Activated naive CD4-positive, alpha-beta T cell treated with anti-CD3 and anti-CD28 coated beads for 36 hours (primary cell): ENCODE measurements around the gene FSTL5. TPM values are rescaled to one million over a fixed set of nuclear protein-coding genes. Genes with fewer than 3 reads are reported as not detected.
"Not testable (repeated sequence)": the region's sequence is repeated elsewhere in the genome, so short reads cannot be mapped to it uniquely, and the experiment has no call there.

Experiments
- CTCF ChIA-PET: fragments of 350-600 bp; sonication (Branson Sonifier 250); formaldehyde crosslinking; loops from one replicate; lab custom pipeline; 2021; ENCODE audit warnings: antibody characterized with exemption; lab: Charles Lee
- DNase-seq: peaks from one replicate; pipeline ENCODE4 v3.0.0-alpha.2; 2020
- H3K27ac Mint-ChIP-seq: one replicate; pipeline ENCODE4 v1.8.0; 2021; ENCODE audit warnings: mild to moderate bottlenecking, mixed read lengths
- H3K27me3 Mint-ChIP-seq: one replicate; pipeline ENCODE4 v1.8.0; 2021; ENCODE audit warnings: low read depth, mixed read lengths
- H3K36me3 Mint-ChIP-seq: one replicate; pipeline ENCODE4 v1.8.0; 2021; ENCODE audit warnings: low read depth, mixed read lengths
- H3K4me1 Mint-ChIP-seq: one replicate; pipeline ENCODE4 v1.8.0; 2021; ENCODE audit warnings: low read depth, mixed read lengths
- H3K4me3 Mint-ChIP-seq: one replicate; pipeline ENCODE4 v1.8.0; 2021; ENCODE audit warnings: mild to moderate bottlenecking, moderate library complexity, mixed read lengths
- H3K9me3 Mint-ChIP-seq: one replicate; pipeline ENCODE4 v1.8.0; 2021; ENCODE audit warnings: mixed read lengths
- intact Hi-C: fragments of 100-400 bp; cut with micrococcal nuclease; formaldehyde crosslinking; loops from one replicate; pipeline ENCODE4 v1.15.1; 2023
- total RNA-seq, 2 experiments: library from RNA; stranded (reverse); gene quantifications; one replicate each; pipeline ENCODE4 v1.2.3, GENCODE V29; 2021

Gene FSTL5
- total RNA-seq, 2 experiments from 2014 or later: not detected

GRCh38 chr4:162140051-162140683, 23.6 kb downstream of the FSTL5 start:
- DNase-seq: no peak
- Mint-ChIP-seq H3K9me3 (peaks cover 6% of the 10 kb centered on the region), H3K27me3 (no peaks in the 10 kb centered on the region), H3K4me1 (no peaks in the 10 kb centered on the region), H3K4me3 (no peak overlapping the region), H3K36me3 (no peaks in the 10 kb centered on the region), H3K27ac (no peak overlapping the region)
- CTCF ChIA-PET: no interaction called here
- intact Hi-C loops: no loop called here

GRCh38 chr4:162139412-162139811, 24.4 kb downstream of the FSTL5 start:
- no peaks in the 10 kb centered on the region for H3K36me3 Mint-ChIP-seq
- H3K27ac Mint-ChIP-seq: no peak overlapping the region
- CTCF ChIA-PET: no interaction called here
- peaks cover 6% of the 10 kb centered on the region for H3K9me3 Mint-ChIP-seq
- no peaks in the 10 kb centered on the region for H3K27me3 Mint-ChIP-seq
- DNase-seq: no peak
- intact Hi-C loops: no loop called here
- no peak overlapping the region for H3K4me3 Mint-ChIP-seq
- no peaks in the 10 kb centered on the region for H3K4me1 Mint-ChIP-seq

- no peak overlapping the region for H3K27ac Mint-ChIP-seq
- H3K36me3 Mint-ChIP-seq: no peaks in the 10 kb centered on the region
- no peaks in the 10 kb centered on the region for H3K4me1 Mint-ChIP-seq
- intact Hi-C loops: no loop called here
- DNase-seq: no peak
- no peak overlapping the region for H3K4me3 Mint-ChIP-seq
- H3K27me3 Mint-ChIP-seq: no peaks in the 10 kb centered on the region
- peaks cover 3% of the 10 kb centered on the region for H3K9me3 Mint-ChIP-seq
- CTCF ChIA-PET: no interaction called here
Measured at GRCh38 chr4:162131256-162131655, 32.5 kb downstream of the FSTL5 start.

DNA sequence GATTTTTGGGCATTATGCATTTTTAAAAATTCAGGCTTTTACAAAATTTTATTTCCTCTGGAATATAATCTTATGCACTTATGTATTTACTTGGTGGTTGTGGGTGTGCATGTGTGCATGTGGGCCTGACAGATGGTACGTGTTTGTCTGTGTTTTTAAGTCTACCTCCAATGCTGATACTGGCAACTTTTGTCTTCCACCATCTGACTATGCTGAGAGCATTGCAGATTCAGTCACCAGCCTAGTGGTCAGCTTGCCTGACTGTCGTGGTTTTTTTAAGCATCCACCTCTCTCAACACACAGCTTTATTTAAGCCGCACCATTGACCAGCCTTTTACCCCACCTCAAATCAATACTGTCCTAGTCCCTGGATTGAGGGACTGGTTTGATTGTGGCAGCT, 37.1 kb downstream of the FSTL5 start:
- intact Hi-C loops: no loop called here
- Mint-ChIP-seq H3K9me3 (no peaks in the 10 kb centered on the region), H3K36me3 (no peaks in the 10 kb centered on the region), H3K27ac (no peak overlapping the region), H3K4me3 (no peak overlapping the region), H3K27me3 (no peaks in the 10 kb centered on the region), H3K4me1 (no peaks in the 10 kb centered on the region)
- no peak for DNase-seq
- CTCF ChIA-PET: no interaction called here

DNA sequence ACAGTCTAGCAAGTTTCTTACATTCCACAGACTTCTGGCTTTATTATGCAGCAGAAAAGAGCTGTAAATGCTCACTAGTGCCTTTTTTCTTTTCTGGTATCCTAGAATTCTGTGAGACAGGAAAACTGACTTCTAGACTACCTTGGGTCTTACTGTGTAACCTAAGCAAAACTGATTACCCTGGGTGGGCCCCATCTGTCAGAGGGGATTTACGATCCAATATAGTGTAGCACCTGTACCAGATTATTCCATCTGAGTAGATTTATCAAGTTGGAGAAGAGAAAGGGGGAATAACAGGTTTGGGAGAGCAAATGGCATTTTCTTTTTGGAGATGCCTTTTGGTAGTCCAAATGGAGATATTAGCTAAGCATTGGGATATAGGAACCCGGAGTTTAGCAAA, 46.7 kb downstream of the FSTL5 start:
- CTCF ChIA-PET: no interaction called here
- H3K27me3 Mint-ChIP-seq: no peaks in the 10 kb centered on the region
- no peaks in the 10 kb centered on the region for H3K4me1 Mint-ChIP-seq
- H3K27ac Mint-ChIP-seq: no peak overlapping the region
- intact Hi-C loops: no loop called here
- DNase-seq: no peak
- peaks cover 2% of the 10 kb centered on the region for H3K9me3 Mint-ChIP-seq
- no peak overlapping the region for H3K4me3 Mint-ChIP-seq
- H3K36me3 Mint-ChIP-seq: no peaks in the 10 kb centered on the region

DNA sequence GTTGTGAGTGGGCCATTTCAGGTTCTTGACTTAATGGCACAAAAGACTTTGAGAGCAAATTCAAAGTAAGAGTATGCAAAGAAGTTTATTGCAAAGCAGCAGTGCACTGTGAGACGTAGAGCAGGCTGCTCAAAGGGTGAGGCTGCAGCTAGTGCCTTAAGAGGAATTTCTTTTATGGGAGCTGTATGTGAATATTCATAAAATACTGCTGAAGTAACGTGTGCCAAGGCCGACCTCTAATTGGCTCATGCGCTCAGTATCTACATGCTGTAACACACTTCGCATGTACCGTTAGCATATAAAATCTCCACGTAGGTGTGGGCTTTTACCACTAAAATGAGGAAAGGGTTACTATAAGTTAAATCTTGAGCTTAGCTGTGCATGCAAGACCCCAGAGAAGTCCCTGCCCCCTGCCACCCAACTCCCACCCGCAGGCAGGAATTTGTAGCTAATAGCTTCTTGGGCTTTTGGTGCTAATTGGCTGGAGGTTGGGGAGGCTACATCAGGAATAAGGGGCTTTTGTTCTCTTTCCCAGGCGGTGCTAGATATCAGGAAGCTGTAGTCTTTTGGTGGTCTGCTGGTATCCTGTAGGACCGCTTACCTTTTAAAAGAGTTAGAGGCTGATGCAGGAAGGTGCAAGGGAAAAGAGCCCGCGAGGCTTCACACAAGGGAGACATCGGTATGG, 47.6 kb downstream of the FSTL5 start:
- Mint-ChIP-seq H3K4me1 (no peaks in the 10 kb centered on the region), H3K36me3 (no peaks in the 10 kb centered on the region), H3K27me3 (no peaks in the 10 kb centered on the region), H3K27ac (no peak overlapping the region), H3K9me3 (peaks cover under 1% of the 10 kb centered on the region), H3K4me3 (no peak overlapping the region)
- no peak for DNase-seq
- CTCF ChIA-PET: no interaction called here
- intact Hi-C loops: no loop called here

DNA sequence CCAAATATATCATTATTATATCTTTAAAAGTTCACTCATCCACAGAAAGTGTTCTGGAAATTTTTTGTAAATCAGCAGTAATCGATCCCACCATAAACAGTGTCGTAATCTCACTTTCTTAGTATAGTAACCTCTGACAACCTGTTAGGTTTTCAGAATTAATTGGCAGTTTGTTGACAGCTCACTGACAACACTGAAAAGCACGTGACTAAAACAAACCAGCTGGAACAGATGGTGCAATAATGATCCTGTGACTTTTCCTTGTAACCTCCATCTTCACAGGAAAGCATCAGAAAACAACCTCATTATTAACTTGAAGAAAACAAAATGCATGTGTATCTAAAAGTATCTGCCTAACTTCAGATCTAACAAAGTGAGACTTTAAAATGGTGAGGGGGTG, 48.5 kb downstream of the FSTL5 start:
- H3K4me3 Mint-ChIP-seq: no peak overlapping the region
- DNase-seq: no peak
- no peak overlapping the region for H3K27ac Mint-ChIP-seq
- CTCF ChIA-PET: no interaction called here
- H3K36me3 Mint-ChIP-seq: no peaks in the 10 kb centered on the region
- no peaks in the 10 kb centered on the region for H3K4me1 Mint-ChIP-seq
- no peaks in the 10 kb centered on the region for H3K27me3 Mint-ChIP-seq
- no peaks in the 10 kb centered on the region for H3K9me3 Mint-ChIP-seq
- intact Hi-C loops: no loop called here

- no peak for DNase-seq
- intact Hi-C loops: no loop called here
- Mint-ChIP-seq H3K4me3 (no peak overlapping the region), H3K36me3 (no peaks in the 10 kb centered on the region), H3K4me1 (no peaks in the 10 kb centered on the region), H3K27ac (no peak overlapping the region), H3K27me3 (no peaks in the 10 kb centered on the region), H3K9me3 (no peaks in the 10 kb centered on the region)
- CTCF ChIA-PET: no interaction called here
Measured at GRCh38 chr4:162111078-162111477, 52.7 kb downstream of the FSTL5 start.

GRCh38 chr4:162104459-162105124, 59.2 kb downstream of the FSTL5 start:
- DNase-seq: no peak
- intact Hi-C loops: no loop called here
- Mint-ChIP-seq H3K36me3 (no peaks in the 10 kb centered on the region), H3K4me3 (no peak overlapping the region), H3K4me1 (no peaks in the 10 kb centered on the region), H3K27ac (no peak overlapping the region), H3K27me3 (no peaks in the 10 kb centered on the region), H3K9me3 (no peaks in the 10 kb centered on the region)
- CTCF ChIA-PET: no interaction called here

DNA sequence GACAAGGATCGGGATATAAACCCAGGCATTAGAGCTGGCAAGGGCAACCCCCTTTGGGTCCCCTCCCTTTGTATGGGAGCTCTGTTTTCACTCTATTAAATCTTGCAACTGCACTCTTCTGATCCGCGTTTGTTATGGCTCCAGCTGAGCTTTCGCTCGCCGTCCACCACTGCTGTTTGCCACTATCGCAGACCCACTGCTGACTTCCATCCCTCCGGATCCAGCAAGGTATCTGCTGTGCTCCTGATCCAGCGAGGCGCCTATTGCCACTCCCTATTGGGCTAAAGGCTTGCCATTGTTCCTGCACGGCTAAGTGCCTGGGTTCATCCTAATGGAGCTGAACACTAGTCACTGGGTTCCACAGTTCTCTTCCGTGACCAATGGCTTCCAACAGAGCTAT, 59.9 kb downstream of the FSTL5 start:
- H3K36me3 Mint-ChIP-seq, CTCF ChIA-PET, H3K4me1 Mint-ChIP-seq, H3K4me3 Mint-ChIP-seq, H3K9me3 Mint-ChIP-seq, H3K27me3 Mint-ChIP-seq, DNase-seq, intact Hi-C loops, H3K27ac Mint-ChIP-seq: not testable (repeated sequence)

- no peaks in the 10 kb centered on the region for H3K4me1 Mint-ChIP-seq
- no peaks in the 10 kb centered on the region for H3K27me3 Mint-ChIP-seq
- CTCF ChIA-PET: no interaction called here
- no peak overlapping the region for H3K4me3 Mint-ChIP-seq
- no peaks in the 10 kb centered on the region for H3K36me3 Mint-ChIP-seq
- H3K9me3 Mint-ChIP-seq: peaks cover 1% of the 10 kb centered on the region
- H3K27ac Mint-ChIP-seq: no peak overlapping the region
- intact Hi-C loops: no loop called here
- DNase-seq: no peak
Measured at GRCh38 chr4:162102713-162103112, 61.1 kb downstream of the FSTL5 start.

DNA sequence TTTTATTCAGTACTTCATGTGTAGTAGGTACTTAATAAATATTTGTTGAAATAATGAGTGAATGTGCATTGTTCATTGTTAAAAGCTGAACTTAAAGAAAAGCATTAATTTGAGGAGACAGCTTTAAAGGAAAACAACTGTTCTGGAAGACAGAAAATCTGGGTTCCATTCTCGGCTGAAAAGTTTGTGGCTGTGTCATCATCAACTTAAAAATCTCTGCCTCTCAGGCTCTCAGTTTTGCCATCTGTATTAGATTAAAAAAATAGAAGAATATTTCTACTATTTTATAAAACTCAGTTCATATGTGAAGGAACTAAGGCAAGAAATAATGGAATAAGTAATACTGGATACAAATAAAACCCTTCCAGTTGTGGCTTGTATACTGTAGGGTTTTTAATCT, 62.5 kb downstream of the FSTL5 start:
- no peak for DNase-seq

DNA sequence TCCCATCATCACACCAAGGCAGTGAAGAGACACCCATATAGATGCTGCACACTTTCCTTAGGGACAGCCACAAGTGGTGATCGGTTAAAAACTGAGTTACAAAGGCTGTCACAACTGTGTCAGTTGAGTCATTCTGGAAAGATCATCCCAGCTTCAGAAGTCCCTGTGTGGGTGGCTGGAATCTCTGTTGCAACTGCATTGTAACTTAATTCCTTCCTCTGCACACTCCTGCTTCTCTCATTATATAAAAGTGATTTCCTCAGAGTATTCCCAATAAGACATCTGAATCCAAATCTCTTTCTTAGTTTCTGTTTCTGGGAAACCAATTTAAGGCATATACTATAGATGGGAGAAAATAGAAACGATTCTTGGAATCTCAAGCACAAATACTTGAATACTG, 88.1 kb downstream of the FSTL5 start:
- Mint-ChIP-seq H3K9me3 (peaks cover 1% of the 10 kb centered on the region), H3K27ac (no peak overlapping the region)
- CTCF ChIA-PET: interaction anchor here (0.7 kb wide), 1 partner anchor 119 kb away, joined by 3 read pairs; no protein-coding TSS in a partner anchor

More for the DNA sequence above, 62.5 kb downstream of the FSTL5 start:
- peaks cover 1% of the 10 kb centered on the region for H3K9me3 Mint-ChIP-seq
- no peaks in the 10 kb centered on the region for H3K27me3 Mint-ChIP-seq
- intact Hi-C loops: no loop called here
- no peak overlapping the region for H3K27ac Mint-ChIP-seq
- no peaks in the 10 kb centered on the region for H3K4me1 Mint-ChIP-seq
- H3K4me3 Mint-ChIP-seq: no peak overlapping the region
- CTCF ChIA-PET: no interaction called here
- H3K36me3 Mint-ChIP-seq: no peaks in the 10 kb centered on the region

More for the DNA sequence above, 88.1 kb downstream of the FSTL5 start:
- no peaks in the 10 kb centered on the region for H3K4me1 Mint-ChIP-seq
- DNase-seq: no peak
- H3K27me3 Mint-ChIP-seq: no peaks in the 10 kb centered on the region
- intact Hi-C loops: no loop called here
- no peaks in the 10 kb centered on the region for H3K36me3 Mint-ChIP-seq
- no peak overlapping the region for H3K4me3 Mint-ChIP-seq
